ENCODE results near the gene TNNC2. TPM values are rescaled to one million over a fixed set of nuclear protein-coding genes. Genes with fewer than 3 reads are reported as not detected.

TNNC2 gene
- polyA plus RNA-seq, 1 donor from 2014 or later, result 3.8 TPM

- Histone ChIP-seq H3K4me3 (ENCODE audit: low read length) (peak within 1 kb of the TSS; percentile 78), H3K27ac (ENCODE audit: low read length) (peak within 1 kb of the TSS; percentile 88), H3K4me2 (ENCODE audit: low read length) (peak within 1 kb of the TSS; percentile 96), H3K9me2 (ENCODE audit: insufficient read depth, low read length) (no peaks in the 10 kb centered on the region), H3K9me3 (ENCODE audit: low read length) (no peaks in the 10 kb centered on the region), H3K27me3 (ENCODE audit: insufficient read depth, low read depth, low read length) (no peaks in the 10 kb centered on the region), H3K79me2 (replicated peaks; ENCODE audit: insufficient read depth, low read length) (peaks cover 28% of the 10 kb centered on the region), H4K20me1 (ENCODE audit: insufficient read depth) (no peaks in the 10 kb centered on the region), H3K36me3 (ENCODE audit: insufficient read depth, low read length) (no peaks in the 10 kb centered on the region), H2AFZ (ENCODE audit: low read depth, low read length) (peak within 1 kb of the TSS; percentile 85), H3K9ac (ENCODE audit: low read length) (peak within 1 kb of the TSS; percentile 88), H3F3A (ENCODE audit: insufficient read depth, low read length, poor library complexity, severe bottlenecking) (no peaks in the 10 kb centered on the region)
- TF ChIP-seq CTCF (IDR thresholded peaks at IDR 0.05; ENCODE audit: poor library complexity, severe bottlenecking) (no peak), EP300 (conservative IDR thresholded peaks at IDR 0.05; ENCODE audit: poor library complexity, severe bottlenecking) (no peak), EZH2 (IDR thresholded peaks at IDR 0.05; ENCODE audit: borderline replicate concordance, insufficient read depth, low read length, poor library complexity, severe bottlenecking) (no peak), MXI1 (conservative IDR thresholded peaks at IDR 0.05; ENCODE audit: poor library complexity, severe bottlenecking) (peak; percentile 79), TAF1 (IDR thresholded peaks at IDR 0.05; ENCODE audit: low read depth) (peak; percentile 98), SMC3 (conservative IDR thresholded peaks at IDR 0.05; ENCODE audit: poor library complexity) (peak; percentile 16), POLR2AphosphoS5 (IDR thresholded peaks at IDR 0.05) (peak; percentile 90), RAD21 (conservative IDR thresholded peaks at IDR 0.05) (no peak)
- TF ChIP-seq, protein P1, sequence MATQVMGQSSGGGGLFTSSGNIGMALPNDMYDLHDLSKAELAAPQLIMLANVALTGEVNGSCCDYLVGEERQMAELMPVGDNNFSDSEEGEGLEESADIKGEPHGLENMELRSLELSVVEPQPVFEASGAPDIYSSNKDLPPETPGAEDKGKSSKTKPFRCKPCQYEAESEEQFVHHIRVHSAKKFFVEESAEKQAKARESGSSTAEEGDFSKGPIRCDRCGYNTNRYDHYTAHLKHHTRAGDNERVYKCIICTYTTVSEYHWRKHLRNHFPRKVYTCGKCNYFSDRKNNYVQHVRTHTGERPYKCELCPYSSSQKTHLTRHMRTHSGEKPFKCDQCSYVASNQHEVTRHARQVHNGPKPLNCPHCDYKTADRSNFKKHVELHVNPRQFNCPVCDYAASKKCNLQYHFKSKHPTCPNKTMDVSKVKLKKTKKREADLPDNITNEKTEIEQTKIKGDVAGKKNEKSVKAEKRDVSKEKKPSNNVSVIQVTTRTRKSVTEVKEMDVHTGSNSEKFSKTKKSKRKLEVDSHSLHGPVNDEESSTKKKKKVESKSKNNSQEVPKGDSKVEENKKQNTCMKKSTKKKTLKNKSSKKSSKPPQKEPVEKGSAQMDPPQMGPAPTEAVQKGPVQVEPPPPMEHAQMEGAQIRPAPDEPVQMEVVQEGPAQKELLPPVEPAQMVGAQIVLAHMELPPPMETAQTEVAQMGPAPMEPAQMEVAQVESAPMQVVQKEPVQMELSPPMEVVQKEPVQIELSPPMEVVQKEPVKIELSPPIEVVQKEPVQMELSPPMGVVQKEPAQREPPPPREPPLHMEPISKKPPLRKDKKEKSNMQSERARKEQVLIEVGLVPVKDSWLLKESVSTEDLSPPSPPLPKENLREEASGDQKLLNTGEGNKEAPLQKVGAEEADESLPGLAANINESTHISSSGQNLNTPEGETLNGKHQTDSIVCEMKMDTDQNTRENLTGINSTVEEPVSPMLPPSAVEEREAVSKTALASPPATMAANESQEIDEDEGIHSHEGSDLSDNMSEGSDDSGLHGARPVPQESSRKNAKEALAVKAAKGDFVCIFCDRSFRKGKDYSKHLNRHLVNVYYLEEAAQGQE (IDR thresholded peaks at IDR 0.05; ENCODE audit: borderline replicate concordance), result peak; percentile 95
Observed at GRCh38 chr20:45857114-45857881, 30.2 kb upstream of the TNNC2 start, which contains the start of the genes ACOT8 and ZSWIM3. TSS of gene ACOT8 (minus strand) at chr20:45857392. CDS start at chr20:45857315, 77 bp downstream. TSS of gene ZSWIM3 (plus strand) at chr20:45857614. CDS start at chr20:45857826, 212 bp downstream.

DNA sequence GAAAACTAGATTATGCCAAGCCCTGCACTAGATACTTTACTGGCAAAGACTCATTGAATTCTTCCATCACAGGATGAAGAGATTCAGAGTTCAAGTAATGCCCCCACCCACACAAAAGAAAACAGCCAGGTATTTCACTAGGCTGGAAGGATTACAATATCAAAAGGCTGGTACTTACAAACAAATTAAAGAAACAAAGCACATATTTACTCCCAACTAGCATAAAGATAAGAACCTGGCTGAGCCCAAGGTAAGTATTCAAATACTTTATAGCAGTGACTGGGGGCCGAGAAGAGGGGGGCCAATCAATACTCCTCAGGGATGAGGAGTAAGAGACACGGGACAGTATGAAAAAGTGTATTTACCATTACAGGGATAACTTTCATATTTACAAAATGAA is 26.4 kb upstream of the TNNC2 start:
- Histone ChIP-seq H3K9me3 (ENCODE audit: low read length) (no peaks in the 10 kb centered on the region), H3F3A (ENCODE audit: insufficient read depth, low read length, poor library complexity, severe bottlenecking) (no peaks in the 10 kb centered on the region), H3K27ac (ENCODE audit: low read length) (no peak overlapping the region), H3K36me3 (ENCODE audit: insufficient read depth, low read length) (no peaks in the 10 kb centered on the region), H3K4me3 (ENCODE audit: low read length) (no peak overlapping the region), H3K27me3 (ENCODE audit: insufficient read depth, low read depth, low read length) (no peaks in the 10 kb centered on the region), H3K79me2 (replicated peaks; ENCODE audit: insufficient read depth, low read length) (peaks cover 19% of the 10 kb centered on the region), H3K9ac (ENCODE audit: low read length) (no peak overlapping the region), H3K4me2 (ENCODE audit: low read length) (no peak overlapping the region), H4K20me1 (ENCODE audit: insufficient read depth) (no peaks in the 10 kb centered on the region), H2AFZ (ENCODE audit: low read depth, low read length) (no peak overlapping the region), H3K9me2 (ENCODE audit: insufficient read depth, low read length) (no peaks in the 10 kb centered on the region)
- TF ChIP-seq EP300 (conservative IDR thresholded peaks at IDR 0.05; ENCODE audit: poor library complexity, severe bottlenecking) (no peak), SMC3 (conservative IDR thresholded peaks at IDR 0.05; ENCODE audit: poor library complexity) (no peak), MXI1 (conservative IDR thresholded peaks at IDR 0.05; ENCODE audit: poor library complexity, severe bottlenecking) (no peak), RAD21 (conservative IDR thresholded peaks at IDR 0.05) (no peak), POLR2AphosphoS5 (IDR thresholded peaks at IDR 0.05) (no peak), EZH2 (IDR thresholded peaks at IDR 0.05; ENCODE audit: borderline replicate concordance, insufficient read depth, low read length, poor library complexity, severe bottlenecking) (no peak), TAF1 (IDR thresholded peaks at IDR 0.05; ENCODE audit: low read depth) (no peak), CTCF (IDR thresholded peaks at IDR 0.05; ENCODE audit: poor library complexity, severe bottlenecking) (no peak)
- TF ChIP-seq, protein P1 (IDR thresholded peaks at IDR 0.05; ENCODE audit: borderline replicate concordance), result no peak

Data from neural cell (in vitro differentiated cells).